Measurements from ENCODE around the gene GJA8.
"Not testable (repeated sequence)": the region's sequence is repeated elsewhere in the genome, so short reads cannot be mapped to it uniquely, and the experiment has no call there.

GJA8 gene

DNA sequence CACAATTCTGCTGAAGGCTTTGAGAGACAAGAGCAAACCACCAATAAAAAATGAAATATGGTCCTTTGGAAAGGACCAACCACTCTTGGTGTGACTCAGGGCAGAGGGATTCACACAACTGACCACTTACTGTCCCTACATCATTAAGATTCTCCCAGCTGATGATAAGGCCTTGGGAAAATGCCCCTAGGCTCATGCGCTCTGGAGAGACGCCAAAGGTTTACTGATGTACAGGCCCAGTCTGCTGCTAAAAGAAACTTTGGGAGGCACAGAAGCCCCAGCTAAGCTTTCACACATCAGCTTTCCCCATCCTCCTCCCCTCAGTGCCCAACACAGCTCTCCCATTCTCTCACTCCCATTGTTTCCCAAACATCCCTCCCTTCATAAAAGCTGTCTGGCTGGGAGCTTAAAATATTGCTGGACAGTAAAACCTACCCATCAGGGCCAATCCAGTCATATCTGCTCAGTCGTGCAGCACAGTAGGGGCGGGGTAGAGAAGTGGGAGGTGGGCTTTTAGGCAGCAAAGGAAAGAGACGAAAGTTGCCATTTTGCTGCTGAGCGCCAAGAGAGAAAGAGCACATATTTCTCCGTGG is at the start of gene GJA8:
TSS of gene GJA8 (plus strand) at position 543 of the 593 bp plus-strand sequence. CDS start 5,161 bp downstream, outside the sequence.
- H3K27ac Mint-ChIP-seq, result no peak within 1 kb of the TSS
- CTCF ChIA-PET, result interaction anchor here (1.6 kb wide), 1 partner anchor 10 kb away, joined by 10 read pairs; no protein-coding TSS in a partner anchor

DNA sequence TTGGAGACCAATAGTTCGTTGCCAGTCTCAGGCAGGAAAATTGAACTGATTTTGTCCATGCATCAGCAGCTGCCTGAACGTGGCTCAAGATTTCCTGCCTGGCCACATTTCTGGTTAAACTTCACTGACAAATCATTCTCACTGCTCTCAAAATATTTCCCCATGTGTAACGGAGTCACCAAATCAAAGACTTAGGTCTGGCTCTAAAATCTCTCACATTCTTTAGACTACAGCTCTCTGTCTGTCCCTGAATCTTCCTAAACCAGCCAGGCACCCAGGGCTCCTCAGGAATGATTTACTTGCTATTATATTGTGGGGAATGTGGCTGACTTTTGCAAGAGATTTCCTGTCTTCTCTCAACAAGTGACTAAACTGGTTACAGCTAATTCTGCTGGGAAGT is 49.2 kb upstream of the GJA8 start:
- Mint-ChIP-seq H3K36me3 (no peaks in the 10 kb centered on the region), H3K27ac (no peak overlapping the region), H3K9me3 (no peaks in the 10 kb centered on the region), H3K27me3 (peaks cover 16% of the 10 kb centered on the region), H3K4me3 (no peak overlapping the region), H3K4me1 (no peaks in the 10 kb centered on the region)
- CTCF ChIA-PET, result no interaction called here
- no peak for DNase-seq

More for the DNA sequence above, at the start of gene GJA8:
- Mint-ChIP-seq H3K4me1 (peaks cover 7% of the 10 kb centered on the region), H3K9me3 (no peaks in the 10 kb centered on the region), H3K27me3 (peaks cover 22% of the 10 kb centered on the region), H3K36me3 (no peaks in the 10 kb centered on the region), H3K4me3 (no peak within 1 kb of the TSS)
- DNase-seq, result no peak

DNA sequence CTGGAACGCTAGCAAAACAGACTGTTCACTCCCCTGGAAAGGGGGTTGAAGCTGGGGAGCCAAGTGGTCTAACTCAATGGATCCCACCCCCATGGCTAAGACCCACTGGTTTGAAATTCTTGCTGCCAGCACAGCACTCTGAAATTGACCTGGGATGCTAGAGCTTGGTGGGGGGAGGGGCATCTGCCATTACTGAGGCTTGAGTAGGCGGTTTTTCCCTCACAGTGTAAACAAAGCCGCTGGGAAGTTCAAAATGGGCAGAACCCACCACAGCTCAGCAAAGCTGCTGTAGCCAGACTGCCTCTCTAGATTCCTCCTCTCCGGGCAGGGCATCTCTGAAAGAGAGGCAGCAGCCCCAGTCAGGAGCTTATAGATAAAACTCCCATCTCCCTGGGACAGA is 47.6 kb upstream of the GJA8 start:
- H3K27ac Mint-ChIP-seq, DNase-seq, H3K4me3 Mint-ChIP-seq, H3K4me1 Mint-ChIP-seq, H3K36me3 Mint-ChIP-seq, H3K9me3 Mint-ChIP-seq: not testable (repeated sequence)
- H3K27me3 Mint-ChIP-seq, result peaks cover 13% of the 10 kb centered on the region
- CTCF ChIA-PET, result interaction anchor here (0.7 kb wide), 1 partner anchor 35 kb away, joined by 3 read pairs; no protein-coding TSS in a partner anchor

DNA sequence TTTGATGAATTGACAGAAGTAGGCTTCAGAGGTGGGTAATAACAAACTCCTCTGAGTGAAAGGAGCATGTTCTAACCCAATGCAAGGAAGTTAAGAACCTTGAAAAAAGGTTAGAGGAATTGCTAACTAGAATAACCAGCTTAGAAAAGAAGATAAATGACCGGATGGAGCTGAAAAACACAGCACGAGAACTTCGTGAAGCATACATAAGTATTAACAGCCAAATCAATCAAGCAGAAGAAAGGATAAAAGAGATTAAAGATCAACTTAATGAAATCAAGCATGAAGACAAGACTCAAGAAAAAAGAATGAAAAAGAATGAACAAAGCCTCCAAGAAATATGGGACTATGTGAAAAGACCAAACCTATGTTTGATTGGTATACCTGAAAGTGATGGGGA is 46.6 kb upstream of the GJA8 start:
- peaks cover 13% of the 10 kb centered on the region for H3K27me3 Mint-ChIP-seq

DNA sequence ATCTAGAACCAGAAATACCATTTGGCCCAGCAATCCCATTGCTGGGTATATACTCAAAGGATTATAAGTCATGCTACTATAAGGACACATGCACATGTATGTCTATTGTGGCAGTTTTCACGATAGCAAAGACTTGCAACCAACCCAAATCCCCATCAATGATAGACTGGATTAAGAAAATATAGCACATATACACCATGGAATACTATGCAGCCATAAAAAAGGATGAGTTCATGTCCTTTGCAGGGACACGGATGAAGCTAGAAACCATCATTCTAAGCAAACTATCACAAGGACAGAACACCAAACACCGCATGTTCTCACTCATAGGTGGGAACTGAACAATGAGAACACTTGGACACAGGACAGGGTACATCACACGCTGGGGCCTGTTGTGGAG is 35.4 kb upstream of the GJA8 start:
- H3K27me3 Mint-ChIP-seq, H3K9me3 Mint-ChIP-seq, H3K27ac Mint-ChIP-seq, H3K36me3 Mint-ChIP-seq, DNase-seq, H3K4me1 Mint-ChIP-seq, CTCF ChIA-PET, H3K4me3 Mint-ChIP-seq: not testable (repeated sequence)

More for the DNA sequence above, 46.6 kb upstream of the GJA8 start:
- H3K4me1 Mint-ChIP-seq, H3K36me3 Mint-ChIP-seq, H3K4me3 Mint-ChIP-seq, DNase-seq, H3K27ac Mint-ChIP-seq, CTCF ChIA-PET, H3K9me3 Mint-ChIP-seq: not testable (repeated sequence)

DNA sequence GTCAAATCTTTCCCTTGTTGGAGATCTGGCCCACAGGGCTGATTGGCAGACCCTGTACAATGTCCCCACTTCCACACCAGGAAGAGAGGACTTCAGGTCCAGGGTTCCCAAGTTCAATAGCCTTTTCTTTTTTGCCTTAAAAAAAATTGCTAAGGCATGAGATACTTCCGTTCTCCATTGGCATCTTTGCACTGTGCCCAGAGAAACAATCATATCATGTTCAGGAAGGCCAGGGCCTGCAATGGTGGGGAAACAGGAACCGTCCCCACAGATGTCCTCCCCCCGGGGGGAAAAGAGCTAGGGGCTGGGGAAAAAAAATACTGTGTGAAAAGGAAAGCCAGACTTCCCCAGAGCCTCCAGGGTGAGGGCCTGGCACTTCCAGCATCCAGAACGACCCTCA is 24.6 kb upstream of the GJA8 start:
- CTCF ChIA-PET, result no interaction called here
- Mint-ChIP-seq H3K27ac (no peak overlapping the region), H3K4me3 (no peak overlapping the region), H3K36me3 (no peaks in the 10 kb centered on the region), H3K9me3 (peaks cover 3% of the 10 kb centered on the region), H3K27me3 (peaks cover 12% of the 10 kb centered on the region), H3K4me1 (no peaks in the 10 kb centered on the region)
- no peak for DNase-seq

DNA sequence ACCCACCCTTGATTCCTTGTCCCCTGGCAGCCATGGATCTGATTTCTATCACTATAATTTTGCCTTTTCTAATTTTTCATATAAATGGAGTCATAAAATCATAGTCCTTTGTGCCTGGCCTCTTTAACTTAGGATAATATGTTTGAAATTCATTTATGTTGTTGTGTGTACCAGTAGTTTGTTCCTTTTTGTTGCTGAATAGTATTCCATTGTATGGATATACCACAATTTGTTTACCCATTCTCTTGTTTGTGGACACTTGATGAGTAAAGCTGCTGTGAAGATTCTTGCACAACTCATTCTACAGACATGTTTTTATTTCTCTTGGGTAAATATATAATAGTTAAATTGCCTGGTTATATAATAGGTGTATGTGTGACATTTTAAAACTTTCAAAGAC is 22.7 kb upstream of the GJA8 start:
- Mint-ChIP-seq H3K27ac (no peak overlapping the region), H3K36me3 (no peaks in the 10 kb centered on the region), H3K9me3 (peaks cover 3% of the 10 kb centered on the region), H3K4me1 (no peaks in the 10 kb centered on the region), H3K27me3 (peaks cover 18% of the 10 kb centered on the region), H3K4me3 (no peak overlapping the region)
- CTCF ChIA-PET, result no interaction called here
- DNase-seq, result no peak

DNA sequence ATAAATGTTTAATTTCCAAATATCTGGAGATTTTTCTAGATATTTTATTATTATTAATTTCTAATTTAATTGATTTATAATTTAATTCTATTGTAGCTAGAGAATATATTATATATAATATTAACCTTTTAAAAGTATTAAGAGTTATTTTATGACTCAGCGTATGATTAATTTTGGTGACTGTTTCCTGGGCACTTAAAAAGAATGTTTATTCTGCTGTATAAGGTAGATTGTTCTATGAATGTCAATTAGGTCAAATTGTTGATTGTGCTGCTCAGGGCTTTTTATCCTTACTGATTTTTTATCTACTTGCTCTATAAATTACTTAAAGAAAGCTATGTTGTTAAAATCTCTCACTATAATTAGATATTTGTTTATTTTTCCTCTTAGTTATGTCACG is 20.1 kb upstream of the GJA8 start:
- H3K27me3 Mint-ChIP-seq, result peaks cover 16% of the 10 kb centered on the region
- no peaks in the 10 kb centered on the region for H3K4me1 Mint-ChIP-seq
- H3K36me3 Mint-ChIP-seq, result no peaks in the 10 kb centered on the region
- H3K9me3 Mint-ChIP-seq, result peaks cover 3% of the 10 kb centered on the region
- H3K27ac Mint-ChIP-seq, result no peak overlapping the region
- CTCF ChIA-PET, result interaction anchor here (0.6 to 1.4 kb wide), 2 partner anchors 9 to 10 kb away, joined by 3 to 4 read pairs; no protein-coding TSS in a partner anchor
- DNase-seq, result no peak
- no peak overlapping the region for H3K4me3 Mint-ChIP-seq

DNA sequence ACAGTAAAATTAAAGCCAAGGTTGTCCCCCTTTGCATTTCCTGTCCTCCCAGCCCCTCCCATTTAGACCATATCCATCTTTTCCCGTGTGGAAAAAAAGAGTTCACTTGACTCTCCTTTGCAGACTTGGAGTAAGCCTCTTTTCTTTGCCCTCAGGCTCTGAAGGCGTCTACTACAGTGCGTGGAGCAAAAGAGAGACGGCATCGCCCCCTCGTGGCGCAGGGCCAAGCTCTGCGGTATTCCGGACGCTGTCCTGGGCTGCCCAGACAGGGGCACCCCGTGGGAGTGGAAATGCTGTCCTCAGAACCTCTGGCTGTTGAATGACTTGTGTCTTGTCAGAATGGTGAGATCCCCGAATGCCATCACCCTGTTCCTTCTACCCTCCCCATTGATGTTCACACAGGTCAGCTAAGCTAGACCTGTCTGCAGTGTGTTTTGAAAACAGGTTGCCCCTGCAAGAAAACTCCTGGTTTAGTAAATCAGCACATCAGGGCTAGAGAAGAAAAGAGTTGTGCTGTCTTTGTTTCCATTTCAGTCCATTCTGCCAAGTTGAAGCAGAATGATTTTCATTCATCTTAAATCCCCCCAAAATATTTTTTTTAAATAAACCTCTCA is 12.3 kb upstream of the GJA8 start:
- Mint-ChIP-seq H3K4me3 (no peak overlapping the region), H3K27ac (no peak overlapping the region), H3K36me3 (no peaks in the 10 kb centered on the region), H3K4me1 (no peaks in the 10 kb centered on the region), H3K9me3 (no peaks in the 10 kb centered on the region), H3K27me3 (peaks cover 8% of the 10 kb centered on the region)
- DNase-seq, result peak; percentile 78
- CTCF ChIA-PET, result interaction anchor here (0.7 to 1.4 kb wide), 11 partner anchors 21 to 500 kb away, joined by 3 to 6 read pairs (median 3); no protein-coding TSS in a partner anchor

DNA sequence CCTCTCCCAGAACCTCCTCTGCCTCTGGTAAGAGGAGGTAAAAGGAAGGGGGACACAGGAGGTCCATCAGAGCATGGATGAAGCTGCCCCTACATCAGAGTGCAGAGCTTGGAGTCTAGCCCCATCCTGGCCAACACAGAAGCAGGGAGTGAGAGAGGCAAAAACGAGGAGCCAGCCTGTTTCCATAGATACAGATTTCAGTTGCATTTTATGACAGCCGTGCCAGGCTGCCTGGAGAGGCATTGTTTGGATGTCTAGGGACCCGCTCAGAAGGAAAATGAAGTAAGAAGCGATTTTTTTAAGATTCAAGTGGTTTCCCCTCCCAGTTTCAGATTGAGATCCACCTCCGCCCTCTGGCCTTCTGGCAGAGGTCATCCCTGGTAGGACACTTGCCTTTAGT is 11.5 kb upstream of the GJA8 start:
- CTCF ChIA-PET, result interaction anchor here (0.6 to 2.5 kb wide), 7 partner anchors 8 to 400 kb away, joined by 3 to 20 read pairs (median 4); no protein-coding TSS in a partner anchor
- H3K27me3 Mint-ChIP-seq, result peaks cover 8% of the 10 kb centered on the region
- no peak overlapping the region for H3K4me3 Mint-ChIP-seq
- DNase-seq, result no peak
- H3K27ac Mint-ChIP-seq, result no peak overlapping the region
- no peaks in the 10 kb centered on the region for H3K36me3 Mint-ChIP-seq
- H3K9me3 Mint-ChIP-seq, result no peaks in the 10 kb centered on the region
- no peaks in the 10 kb centered on the region for H3K4me1 Mint-ChIP-seq

DNA sequence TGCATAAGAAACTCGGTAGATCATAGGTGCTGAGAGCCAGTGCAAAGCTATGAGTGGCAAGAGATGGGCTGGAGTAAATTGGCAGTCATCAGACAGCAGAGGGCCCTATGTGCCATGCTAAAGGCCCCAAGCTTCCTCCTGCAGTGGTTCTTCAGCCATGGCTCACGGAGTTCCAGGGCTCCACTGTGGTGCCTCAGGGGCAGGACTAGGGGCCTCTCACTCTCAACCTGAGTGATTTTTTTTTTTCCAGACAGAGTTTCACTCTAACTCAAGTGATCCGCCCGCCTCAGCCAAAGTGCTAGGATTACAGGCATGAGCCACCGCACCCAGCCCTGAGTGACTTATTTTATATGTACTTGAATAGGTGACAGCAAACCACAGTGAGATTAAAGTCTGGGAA is 10.4 kb upstream of the GJA8 start:
- H3K36me3 Mint-ChIP-seq, result no peaks in the 10 kb centered on the region
- H3K9me3 Mint-ChIP-seq, result no peaks in the 10 kb centered on the region
- H3K4me3 Mint-ChIP-seq, result no peak overlapping the region
- H3K4me1 Mint-ChIP-seq, result no peaks in the 10 kb centered on the region
- H3K27ac Mint-ChIP-seq, result no peak overlapping the region
- DNase-seq, result peak; percentile 28
- CTCF ChIA-PET, result interaction anchor here (0.8 to 2.9 kb wide), 25 partner anchors 9 to 619 kb away, joined by 3 to 20 read pairs (median 5); no protein-coding TSS in a partner anchor
- H3K27me3 Mint-ChIP-seq, result peaks cover 4% of the 10 kb centered on the region

DNA sequence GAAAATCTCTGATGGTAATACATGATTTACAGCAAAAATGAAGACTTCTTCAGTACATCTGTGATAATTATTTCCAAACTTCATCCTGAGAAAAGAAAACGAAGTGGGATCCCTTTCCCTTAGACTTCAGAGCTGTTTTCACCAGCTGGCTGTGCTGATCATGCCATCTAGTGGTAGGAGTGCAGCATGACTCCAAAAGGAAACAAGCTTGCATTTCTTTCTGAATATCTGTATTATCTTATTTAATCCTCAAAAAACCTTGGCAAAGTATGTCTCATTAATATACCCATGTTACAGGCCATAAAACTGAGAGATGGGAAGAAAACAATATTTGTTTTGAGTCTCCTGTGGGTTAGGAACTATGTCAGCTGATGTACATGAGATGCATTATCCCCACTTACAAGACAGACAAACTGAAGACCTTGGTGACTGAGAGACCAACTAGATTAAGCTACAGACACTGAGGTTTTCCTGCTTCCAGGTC is 9.8 kb upstream of the GJA8 start:
- H3K27ac Mint-ChIP-seq, result no peak overlapping the region
- H3K27me3 Mint-ChIP-seq, result peaks cover 4% of the 10 kb centered on the region
- no peak overlapping the region for H3K4me3 Mint-ChIP-seq
- DNase-seq, result peak; percentile 48
- no peaks in the 10 kb centered on the region for H3K4me1 Mint-ChIP-seq
- H3K9me3 Mint-ChIP-seq, result no peaks in the 10 kb centered on the region
- no peaks in the 10 kb centered on the region for H3K36me3 Mint-ChIP-seq
- CTCF ChIA-PET, result interaction anchor here (0.6 to 2.9 kb wide), 35 partner anchors 8 to 619 kb away, joined by 3 to 20 read pairs (median 4); no protein-coding TSS in a partner anchor

DNA sequence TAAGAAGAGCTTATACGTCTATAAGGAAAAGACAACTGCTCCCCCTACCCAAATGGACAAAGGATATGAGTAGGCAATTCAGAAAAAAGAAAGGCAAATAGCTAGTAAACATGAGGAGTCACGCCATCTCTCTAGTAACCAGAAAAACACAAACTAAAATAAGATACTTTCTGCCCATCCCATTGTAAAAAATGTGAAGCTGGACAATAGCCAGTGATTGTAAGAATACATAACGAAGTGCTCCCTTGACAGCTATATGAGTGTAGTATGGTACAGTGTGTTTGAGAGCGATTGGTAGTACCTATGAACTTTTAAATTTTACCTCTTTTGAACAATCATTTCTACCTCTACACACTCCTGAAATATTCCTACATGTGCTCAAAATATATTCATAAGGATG is 7.5 kb upstream of the GJA8 start:
- CTCF ChIA-PET, result interaction anchor here (0.7 kb wide), 1 partner anchor 576 kb away, joined by 3 read pairs; no protein-coding TSS in a partner anchor

DNA sequence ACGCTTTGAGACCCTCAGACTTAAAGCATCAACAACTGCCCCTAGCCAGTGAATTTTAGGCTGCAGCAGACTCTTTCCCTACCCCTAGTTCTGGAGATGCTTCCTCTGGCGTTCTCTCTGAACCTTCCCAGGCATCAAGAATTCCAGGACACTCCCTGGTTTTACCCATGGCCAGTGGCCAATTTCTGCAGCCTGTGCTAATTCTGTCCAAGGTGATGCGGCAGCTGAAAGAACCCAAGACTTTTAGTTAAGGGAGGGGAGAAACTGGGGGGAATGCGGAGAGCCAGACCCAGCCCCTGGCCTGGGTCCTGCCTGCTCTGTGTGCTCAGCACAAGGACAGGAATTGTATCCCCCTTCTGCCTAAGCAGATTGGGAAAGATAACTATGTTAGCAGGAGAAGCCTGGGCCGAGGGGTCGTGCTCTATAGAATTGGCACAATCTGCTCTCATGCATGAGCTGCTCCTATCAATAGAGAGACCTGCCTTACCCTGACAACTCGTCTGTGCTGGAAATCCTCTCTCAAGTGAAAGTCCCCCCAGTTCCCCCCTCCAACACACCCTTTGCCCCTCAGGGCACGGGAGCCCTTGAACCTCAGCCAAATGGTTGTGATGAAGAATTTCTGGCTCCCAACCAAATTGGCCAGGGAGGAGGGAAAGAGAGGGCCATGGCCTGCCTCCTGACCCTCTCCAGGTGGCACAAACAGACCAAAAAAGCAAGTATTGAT is 5.4 kb upstream of the GJA8 start:
- Mint-ChIP-seq H3K36me3 (no peaks in the 10 kb centered on the region), H3K4me1 (no peaks in the 10 kb centered on the region), H3K4me3 (no peak overlapping the region), H3K27me3 (peaks cover 15% of the 10 kb centered on the region), H3K9me3 (no peaks in the 10 kb centered on the region), H3K27ac (no peak overlapping the region)
- no peak for DNase-seq
- CTCF ChIA-PET, result no interaction called here

More for the DNA sequence above, 7.5 kb upstream of the GJA8 start:
- Mint-ChIP-seq H3K9me3 (no peaks in the 10 kb centered on the region), H3K36me3 (no peaks in the 10 kb centered on the region), H3K27ac (no peak overlapping the region), H3K27me3 (peaks cover 16% of the 10 kb centered on the region), H3K4me3 (no peak overlapping the region), H3K4me1 (no peaks in the 10 kb centered on the region)
- no peak for DNase-seq
